ENCODE results near the gene SMARCA4.

- TF ChIP-seq, protein P1, sequence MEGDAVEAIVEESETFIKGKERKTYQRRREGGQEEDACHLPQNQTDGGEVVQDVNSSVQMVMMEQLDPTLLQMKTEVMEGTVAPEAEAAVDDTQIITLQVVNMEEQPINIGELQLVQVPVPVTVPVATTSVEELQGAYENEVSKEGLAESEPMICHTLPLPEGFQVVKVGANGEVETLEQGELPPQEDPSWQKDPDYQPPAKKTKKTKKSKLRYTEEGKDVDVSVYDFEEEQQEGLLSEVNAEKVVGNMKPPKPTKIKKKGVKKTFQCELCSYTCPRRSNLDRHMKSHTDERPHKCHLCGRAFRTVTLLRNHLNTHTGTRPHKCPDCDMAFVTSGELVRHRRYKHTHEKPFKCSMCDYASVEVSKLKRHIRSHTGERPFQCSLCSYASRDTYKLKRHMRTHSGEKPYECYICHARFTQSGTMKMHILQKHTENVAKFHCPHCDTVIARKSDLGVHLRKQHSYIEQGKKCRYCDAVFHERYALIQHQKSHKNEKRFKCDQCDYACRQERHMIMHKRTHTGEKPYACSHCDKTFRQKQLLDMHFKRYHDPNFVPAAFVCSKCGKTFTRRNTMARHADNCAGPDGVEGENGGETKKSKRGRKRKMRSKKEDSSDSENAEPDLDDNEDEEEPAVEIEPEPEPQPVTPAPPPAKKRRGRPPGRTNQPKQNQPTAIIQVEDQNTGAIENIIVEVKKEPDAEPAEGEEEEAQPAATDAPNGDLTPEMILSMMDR (IDR thresholded peaks at IDR 0.05; ENCODE audit: poor library complexity), result no peak
- TF ChIP-seq EZH2 (IDR thresholded peaks at IDR 0.05; ENCODE audit: borderline replicate concordance), result no peak
- TF ChIP-seq EZH2phosphoT487 (IDR thresholded peaks at IDR 0.05; ENCODE audit: low read depth, severe bottlenecking, unreplicated experiment), result no peak
Observed at GRCh38 chr19:11059511-11060358, 98.9 kb downstream of the SMARCA4 start.

Data from hepatocyte (in vitro differentiated cells).